GM18517 (cell line): ENCODE measurements around the gene GLRX.

ENCODE experiments used
- ATAC-seq: cut with Tn5 transposase; IDR thresholded peaks from one replicate; pipeline ENCODE4 v1.9.1; 2021; ENCODE audit warnings: mild to moderate bottlenecking, moderate library complexity; ENCODE audit not compliant: unreplicated experiment

The GLRX gene

GRCh38 chr5:95810305-95811125 lies 12.0 kb downstream of the GLRX start:
- ATAC-seq: no peak

DNA sequence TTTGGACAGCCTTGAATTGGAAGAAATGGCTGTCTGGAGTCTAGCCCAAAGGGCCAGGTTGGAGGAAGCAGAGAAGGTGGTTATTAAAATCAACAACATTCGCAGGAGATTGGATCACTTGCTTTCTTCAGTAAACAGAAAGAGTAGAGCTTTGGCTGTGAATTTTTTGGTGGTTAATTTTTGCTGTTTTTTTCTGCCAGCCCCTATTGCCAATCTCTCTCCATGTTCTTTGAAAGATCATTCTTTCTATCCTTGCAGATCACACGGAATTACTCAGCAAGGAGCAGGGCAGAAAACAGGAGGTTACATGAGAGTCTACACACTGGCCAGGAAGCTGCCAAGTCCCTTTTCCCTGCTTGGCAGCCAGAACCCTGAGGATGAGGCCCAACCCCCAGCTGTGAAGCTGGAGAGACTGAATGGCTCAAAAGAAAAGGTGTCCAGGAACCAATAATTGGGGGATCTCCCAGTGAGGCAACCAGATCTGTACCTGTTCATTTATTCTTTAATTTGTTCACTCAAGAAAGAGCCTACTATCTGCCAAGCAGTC lies 13.0 kb downstream of the GLRX start:
- ATAC-seq: no peak

GRCh38 chr5:95808686-95809413 lies 13.7 kb downstream of the GLRX start:
- peak; percentile 99 for ATAC-seq

DNA sequence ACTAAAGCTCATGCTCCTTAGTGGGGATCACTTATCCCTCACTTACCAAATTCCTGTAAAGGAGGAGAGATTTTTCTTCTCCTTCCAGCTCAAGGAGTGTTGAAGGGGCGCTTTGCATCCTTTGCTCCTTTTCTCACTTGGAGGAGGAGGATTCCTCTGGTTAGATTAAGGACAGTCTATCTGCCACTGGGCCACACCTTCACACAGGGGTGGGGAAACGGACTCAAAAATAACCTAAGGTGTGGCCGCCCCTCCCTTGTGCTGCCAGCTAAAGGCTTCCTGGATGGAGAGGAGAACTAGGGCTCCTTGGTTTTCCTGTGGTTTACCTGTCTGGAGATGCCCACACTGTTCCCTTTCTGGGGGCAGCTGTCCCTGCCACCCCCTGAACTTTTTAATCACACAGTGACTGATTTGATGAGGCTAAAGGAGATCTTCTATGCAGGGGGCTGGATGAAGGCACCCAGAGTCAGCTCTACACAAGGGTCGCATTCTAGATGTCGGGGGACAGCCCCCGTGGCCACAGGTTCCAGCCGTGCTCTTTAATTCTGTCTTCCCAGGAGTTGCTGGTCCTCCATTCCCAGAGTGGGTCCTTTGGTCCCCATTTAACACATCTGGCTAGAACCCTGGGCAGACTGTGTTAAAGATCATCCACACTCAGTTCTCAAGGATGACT lies 14.4 kb downstream of the GLRX start:
- no peak for ATAC-seq

DNA sequence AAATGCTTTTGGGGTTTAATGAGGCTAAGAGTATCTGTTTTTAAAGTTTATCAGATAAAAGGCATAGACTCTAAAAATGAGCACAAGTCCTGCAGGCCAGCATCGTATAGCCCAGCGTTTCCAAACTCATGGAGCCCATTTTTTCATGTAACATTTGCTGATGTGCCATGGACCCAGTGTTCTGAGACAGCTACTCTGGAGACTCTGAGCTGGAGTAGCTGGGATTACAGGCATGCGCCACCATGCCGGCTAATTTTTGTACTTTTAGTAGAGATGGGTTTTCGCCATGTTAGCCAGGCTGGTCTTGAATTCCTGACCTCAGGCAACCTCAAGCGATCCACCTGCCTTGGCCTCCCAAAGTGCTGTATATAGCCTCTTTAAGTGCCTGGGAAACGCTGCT lies 15.8 kb downstream of the GLRX start:
- ATAC-seq: no peak

- no peak for ATAC-seq
Observed at GRCh38 chr5:95804736-95805539, 17.6 kb downstream of the GLRX start.

DNA sequence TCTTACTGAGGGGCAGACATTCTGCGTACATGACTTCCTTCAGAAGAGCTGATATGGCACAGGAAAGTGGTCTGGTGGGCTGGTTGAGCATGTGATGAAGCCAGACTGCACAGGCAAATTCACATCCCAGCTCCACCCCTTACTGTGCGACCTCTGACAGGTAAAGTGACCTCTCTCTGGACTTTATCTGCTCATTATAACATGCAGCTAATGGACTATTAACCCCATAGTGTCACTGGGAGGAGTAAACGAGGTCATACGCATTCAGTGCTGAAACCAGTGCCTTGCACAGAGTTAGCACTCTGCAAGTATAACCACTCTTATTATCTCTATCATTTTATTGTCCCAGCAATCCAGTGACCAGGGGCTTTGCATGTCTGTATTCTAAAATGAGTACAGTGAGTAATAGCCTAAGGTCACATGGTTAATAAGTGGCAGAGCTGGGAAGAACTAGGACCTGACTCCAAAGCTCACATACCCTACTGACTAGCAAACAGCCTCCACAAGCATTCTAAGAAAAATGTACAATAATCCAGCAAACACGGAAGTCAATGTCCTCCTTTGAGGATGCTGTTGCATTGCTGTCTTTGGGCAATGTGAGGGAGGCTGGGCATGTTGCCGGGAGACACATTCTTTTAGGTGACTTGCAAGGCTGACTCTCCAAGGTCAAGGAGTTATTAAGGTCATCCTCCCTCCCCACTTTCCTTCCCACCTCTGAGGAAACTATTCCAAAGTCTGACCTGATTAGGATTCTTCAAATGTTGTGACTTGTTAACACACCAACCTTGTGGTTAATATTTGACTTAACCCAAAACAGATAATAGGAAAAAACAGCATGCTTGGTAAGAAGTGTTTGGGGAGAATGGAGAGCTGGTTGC lies 19.0 kb downstream of the GLRX start:
- ATAC-seq: no peak

DNA sequence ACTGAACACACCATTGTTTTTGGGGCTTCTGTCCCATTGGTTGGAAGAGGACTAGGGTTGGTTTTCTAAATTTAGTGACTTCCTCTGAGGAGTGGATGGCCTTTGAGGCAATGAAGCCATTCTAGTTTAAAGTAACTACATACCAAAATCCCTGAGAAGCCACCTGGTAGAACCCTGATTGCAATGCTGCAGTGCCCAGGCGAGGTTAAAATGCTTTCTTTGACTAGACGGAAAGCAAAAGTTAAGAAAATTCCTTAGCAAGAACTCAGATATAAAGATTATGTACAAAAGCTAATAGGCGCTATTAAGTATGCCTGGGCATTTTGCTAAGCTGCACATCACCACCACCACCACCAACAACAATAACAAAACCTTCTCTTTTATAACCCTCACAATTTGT lies 20.6 kb downstream of the GLRX start:
- ATAC-seq: no peak

DNA sequence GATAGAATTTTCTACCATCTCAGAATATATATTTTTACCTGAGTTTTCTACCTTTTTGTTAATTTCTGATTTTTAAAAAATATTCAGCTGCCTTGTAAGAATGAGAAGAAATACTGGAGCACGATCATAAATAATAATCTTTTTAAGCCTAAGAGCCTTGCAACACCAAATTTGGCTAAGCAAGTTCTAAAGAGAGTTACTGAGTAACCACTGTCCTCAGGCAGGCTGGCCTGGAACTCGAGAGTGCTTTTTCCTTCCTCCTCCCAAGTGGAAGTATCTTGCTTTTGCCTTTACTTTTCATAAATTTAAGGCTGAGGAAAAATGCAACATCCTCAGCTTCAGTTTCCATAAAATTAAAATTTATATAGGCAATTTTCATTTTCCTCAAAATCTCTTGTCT lies 21.0 kb downstream of the GLRX start:
- no peak for ATAC-seq

GRCh38 chr5:95800553-95800952 lies 22.0 kb downstream of the GLRX start:
- ATAC-seq: no peak

DNA sequence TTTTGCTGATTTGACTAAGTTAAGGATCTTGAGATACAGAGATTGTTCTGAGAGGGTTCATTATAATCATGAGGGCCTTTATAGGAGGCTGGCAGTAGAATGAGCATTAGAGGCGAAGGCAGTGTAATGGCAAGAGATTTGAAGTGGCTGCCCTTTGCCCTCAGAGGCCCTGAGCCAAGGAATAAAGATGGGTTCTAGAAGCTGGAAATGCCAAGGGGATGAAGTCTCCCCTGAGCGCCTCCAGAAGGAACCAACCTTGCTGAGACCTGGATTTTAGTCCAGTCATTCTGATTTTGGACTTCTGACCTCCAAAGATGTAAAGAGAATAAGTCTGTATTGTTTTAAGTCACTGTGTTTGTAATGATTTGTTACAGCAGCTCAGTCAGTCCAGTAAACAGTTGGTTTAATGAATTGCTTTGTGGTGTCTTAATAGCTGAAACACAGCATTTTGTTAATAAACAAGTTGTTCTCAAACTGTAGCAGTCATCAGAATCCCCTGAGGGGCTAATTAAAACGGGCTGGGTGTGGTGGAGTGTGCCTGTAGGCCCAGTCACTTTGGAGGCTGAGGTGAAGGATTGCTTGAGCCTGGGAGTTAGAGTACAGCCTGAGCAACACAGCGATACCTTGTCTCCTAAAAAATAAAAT lies 23.2 kb downstream of the GLRX start:
- ATAC-seq: no peak

- no peak for ATAC-seq
Observed at GRCh38 chr5:95798545-95798944, 24.0 kb downstream of the GLRX start.

GRCh38 chr5:95798048-95798447 lies 24.5 kb downstream of the GLRX start:
- ATAC-seq: no peak

GRCh38 chr5:95797301-95797700 lies 25.2 kb downstream of the GLRX start:
- no peak for ATAC-seq

- no peak for ATAC-seq
Observed at GRCh38 chr5:95794070-95794516, 28.4 kb downstream of the GLRX start.

GRCh38 chr5:95791751-95792150 lies 30.8 kb downstream of the GLRX start:
- ATAC-seq: no peak

DNA sequence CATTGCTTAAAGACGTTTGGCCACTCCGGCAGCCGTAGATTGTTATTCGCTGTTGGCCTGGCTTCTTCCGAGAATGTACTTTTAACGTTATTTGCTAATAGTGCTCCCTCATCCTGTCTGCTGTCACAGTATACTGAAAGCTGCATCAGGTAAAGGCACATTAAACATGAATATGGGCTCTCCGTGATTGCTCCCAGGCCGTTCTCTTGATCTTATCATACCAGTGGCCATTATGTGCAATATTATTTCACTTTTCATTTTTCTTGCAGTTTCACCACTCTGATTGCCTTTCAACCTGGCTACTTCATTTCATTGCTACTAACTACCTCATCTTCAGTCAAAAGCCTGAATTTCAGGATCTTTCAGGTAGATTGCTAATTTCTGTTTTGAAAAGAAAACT lies 34.0 kb downstream of the GLRX start:
- no peak for ATAC-seq

DNA sequence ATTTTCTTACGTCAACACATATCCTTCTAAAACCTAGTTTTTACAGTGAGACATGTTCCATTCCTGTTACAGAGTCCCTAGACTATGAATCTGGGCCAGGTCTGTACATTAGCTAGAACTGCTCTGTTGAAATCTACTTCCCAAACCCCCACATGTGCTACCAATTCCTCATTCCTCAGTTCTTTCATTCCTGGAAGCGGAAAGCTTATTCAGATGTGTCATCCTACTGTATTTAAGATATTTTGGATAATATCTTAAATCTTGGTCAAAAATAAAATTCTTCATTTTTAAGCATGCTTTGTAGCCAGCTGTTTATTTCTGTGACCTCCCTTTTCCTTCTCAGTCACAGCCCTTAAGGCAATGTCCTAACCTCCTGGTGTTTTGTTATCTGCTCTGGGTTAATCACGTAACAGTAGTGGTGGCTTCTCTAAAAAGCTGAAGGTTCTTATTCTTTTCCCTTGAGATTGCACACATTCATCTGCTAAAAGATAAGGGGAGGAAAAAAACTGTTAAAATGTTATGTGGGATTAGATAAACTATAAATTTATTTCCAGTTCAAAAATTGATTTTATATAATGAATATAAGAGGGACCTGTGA lies 35.6 kb downstream of the GLRX start:
- ATAC-seq: no peak
